MG63 (cell line): ENCODE measurements around the gene RNF2. TPM values are rescaled to one million over a fixed set of nuclear protein-coding genes. Genes with fewer than 3 reads are reported as not detected.
A peak's percentile ranks its signal among the peaks of the same experiment; 100 is the strongest.
"Not testable (repeated sequence)": the region's sequence is repeated elsewhere in the genome, so short reads cannot be mapped to it uniquely, and the experiment has no call there.

Experiments
- DNase-seq: peaks from one replicate; pipeline ENCODE4 v3.0.0-alpha.2; 2020
- H3K27me3 ChIP-seq: fragments of 250-450 bp; sonication (Bioruptor Pico); 2 replicates; pipeline ENCODE4 v1.5.1; 2020; ENCODE audit warnings: mild to moderate bottlenecking, moderate library complexity
- H3K36me3 ChIP-seq: fragments of 250-450 bp; sonication (Bioruptor Pico); 2 replicates; pipeline ENCODE4 v1.5.1; 2020; ENCODE audit warnings: mild to moderate bottlenecking, moderate library complexity
- H3K4me3 ChIP-seq: fragments of 250-450 bp; sonication (Bioruptor Pico); 2 replicates; pipeline ENCODE4 v1.5.1; 2020; ENCODE audit warnings: mild to moderate bottlenecking, moderate library complexity
- H3K9me3 ChIP-seq: fragments of 250-450 bp; sonication (Bioruptor Pico); 2 replicates; pipeline ENCODE4 v1.5.1; 2020; ENCODE audit warnings: mild to moderate bottlenecking, moderate library complexity
- total RNA-seq: library from RNA; depleted of rRNA; stranded (reverse); fragments of >200 nt; shearing (Covaris generic); gene quantifications from 2 replicates; pipeline ENCODE4 v1.2.3, GENCODE V29; 2014; ENCODE audit warnings: low replicate concordance

Gene RNF2
- total RNA-seq, 1 experiment from 2014 or later = 21.4 TPM

GRCh38 chr1:185042737-185043136 is 2.6 kb upstream of the RNF2 start:
- no peak for DNase-seq
- no peaks in the 10 kb centered on the region for H3K27me3 ChIP-seq
- H3K4me3 ChIP-seq = no peak overlapping the region
- H3K36me3 ChIP-seq = no peaks in the 10 kb centered on the region
- no peaks in the 10 kb centered on the region for H3K9me3 ChIP-seq

GRCh38 chr1:185044387-185044786 is 971 bp upstream of the RNF2 start:
- Histone ChIP-seq H3K4me3 (no peak overlapping the region; the same call in 1 of the 2 replicates), H3K9me3 (no peaks in the 10 kb centered on the region), H3K36me3 (no peaks in the 10 kb centered on the region), H3K27me3 (no peaks in the 10 kb centered on the region)
- DNase-seq = no peak

GRCh38 chr1:185045814-185046492 is 595 bp downstream of the RNF2 start:
- peak; percentile 57 for DNase-seq
- H3K4me3 ChIP-seq = peak overlapping the region; percentile 84
- no peaks in the 10 kb centered on the region for H3K9me3 ChIP-seq
- H3K27me3 ChIP-seq = no peaks in the 10 kb centered on the region
- no peaks in the 10 kb centered on the region for H3K36me3 ChIP-seq

GRCh38 chr1:185046668-185047067 is 1.3 kb downstream of the RNF2 start:
- Histone ChIP-seq H3K27me3 (no peaks in the 10 kb centered on the region), H3K9me3 (no peaks in the 10 kb centered on the region), H3K4me3 (peak overlapping the region; percentile 84), H3K36me3 (no peaks in the 10 kb centered on the region)
- no peak for DNase-seq

- Histone ChIP-seq H3K4me3 (no peak overlapping the region), H3K9me3 (no peaks in the 10 kb centered on the region), H3K36me3 (no peaks in the 10 kb centered on the region), H3K27me3 (no peaks in the 10 kb centered on the region)
- DNase-seq = no peak
Measured at GRCh38 chr1:185049670-185050069, 4.3 kb downstream of the RNF2 start.

GRCh38 chr1:185050823-185051451 is 5.6 kb downstream of the RNF2 start:
- Histone ChIP-seq H3K36me3 (no peaks in the 10 kb centered on the region), H3K27me3 (no peaks in the 10 kb centered on the region), H3K9me3 (no peaks in the 10 kb centered on the region), H3K4me3 (no peak overlapping the region)
- DNase-seq = no peak

GRCh38 chr1:185053204-185053603 is 7.8 kb downstream of the RNF2 start:
- Histone ChIP-seq H3K36me3 (no peaks in the 10 kb centered on the region), H3K27me3 (no peaks in the 10 kb centered on the region), H3K4me3 (no peak overlapping the region), H3K9me3 (no peaks in the 10 kb centered on the region)
- no peak for DNase-seq

GRCh38 chr1:185054365-185055060 is 9.2 kb downstream of the RNF2 start:
- Histone ChIP-seq H3K27me3 (no peaks in the 10 kb centered on the region), H3K4me3 (no peak overlapping the region), H3K36me3 (no peaks in the 10 kb centered on the region), H3K9me3 (no peaks in the 10 kb centered on the region; the same call in 1 of the 2 replicates)
- no peak for DNase-seq

- no peaks in the 10 kb centered on the region for H3K36me3 ChIP-seq
- H3K27me3 ChIP-seq = no peaks in the 10 kb centered on the region
- H3K4me3 ChIP-seq = no peak overlapping the region
- DNase-seq = no peak
- no peaks in the 10 kb centered on the region; the same call in 1 of the 2 replicates for H3K9me3 ChIP-seq
Measured at GRCh38 chr1:185058110-185058509, 12.8 kb downstream of the RNF2 start.

GRCh38 chr1:185058876-185059275 is 13.5 kb downstream of the RNF2 start:
- no peaks in the 10 kb centered on the region; the same call in 1 of the 2 replicates for H3K36me3 ChIP-seq
- no peak for DNase-seq
- H3K27me3 ChIP-seq = no peaks in the 10 kb centered on the region
- H3K9me3 ChIP-seq = peaks cover under 1% of the 10 kb centered on the region
- no peak overlapping the region for H3K4me3 ChIP-seq

GRCh38 chr1:185059950-185060571 is 14.7 kb downstream of the RNF2 start:
- Histone ChIP-seq H3K36me3 (no peaks in the 10 kb centered on the region; the same call in 1 of the 2 replicates), H3K27me3 (no peaks in the 10 kb centered on the region), H3K9me3 (peaks cover 9% of the 10 kb centered on the region), H3K4me3 (no peak overlapping the region)
- no peak for DNase-seq

- Histone ChIP-seq H3K27me3 (no peaks in the 10 kb centered on the region), H3K36me3 (no peaks in the 10 kb centered on the region; the same call in none of the 2 replicates), H3K9me3 (peaks cover 9% of the 10 kb centered on the region), H3K4me3 (no peak overlapping the region)
- DNase-seq = no peak
Measured at GRCh38 chr1:185062710-185063370, 17.5 kb downstream of the RNF2 start.

GRCh38 chr1:185063719-185064118 is 18.4 kb downstream of the RNF2 start:
- no peak for DNase-seq
- Histone ChIP-seq H3K27me3 (no peaks in the 10 kb centered on the region), H3K36me3 (no peaks in the 10 kb centered on the region; the same call in none of the 2 replicates), H3K9me3 (peaks cover 9% of the 10 kb centered on the region), H3K4me3 (no peak overlapping the region)

- DNase-seq, H3K27me3 ChIP-seq, H3K4me3 ChIP-seq, H3K9me3 ChIP-seq, H3K36me3 ChIP-seq: not testable (repeated sequence)
Measured at GRCh38 chr1:185065006-185065405, 19.6 kb downstream of the RNF2 start.

GRCh38 chr1:185066181-185066580 is 20.8 kb downstream of the RNF2 start:
- Histone ChIP-seq H3K4me3 (no peak overlapping the region), H3K36me3 (no peaks in the 10 kb centered on the region; the same call in none of the 2 replicates), H3K9me3 (peaks cover 9% of the 10 kb centered on the region), H3K27me3 (no peaks in the 10 kb centered on the region)
- no peak for DNase-seq

GRCh38 chr1:185068341-185068740 is 23.0 kb downstream of the RNF2 start:
- Histone ChIP-seq H3K9me3 (peaks cover 9% of the 10 kb centered on the region), H3K36me3 (no peaks in the 10 kb centered on the region; the same call in none of the 2 replicates), H3K27me3 (no peaks in the 10 kb centered on the region), H3K4me3 (no peak overlapping the region)
- DNase-seq = no peak
